HepG2 (cell line): ENCODE data around the gene CSNK1A1. TPM values are rescaled to one million over a fixed set of nuclear protein-coding genes. Genes with fewer than 3 reads are reported as not detected.
A peak's percentile ranks its signal among the peaks of the same experiment; 100 is the strongest.

Experiments used
- ATAC-seq: fragments of 200-7000 bp; cut with Tn5 transposase; 3 replicates; pipeline ENCODE4 v1.9.1; 2020; ENCODE audit warnings: mild to moderate bottlenecking, moderate library complexity
- BruUV-seq: library from RNA; stranded (reverse); fragments of 400-500 nt; replicated peaks from 2 replicates; lab custom pipeline; 2021; lab: Mats Ljungman, UMichigan
- CTCF ChIA-PET: fragments of 300-600 bp; formaldehyde crosslinking; extraction: SDS; loops from one replicate; lab custom pipeline; 2021; ENCODE audit warnings: low total read pairs, inconsistent platforms, low intra/inter-chr PET ratio; lab: Yijun Ruan, JAX
- POLR2A ChIA-PET: fragments of 350-600 bp; sonication (Branson Sonifier 250); formaldehyde crosslinking; loops from one replicate; lab custom pipeline; 2020; ENCODE audit warnings: antibody characterized with exemption, inconsistent platforms; lab: Yijun Ruan, JAX
- DNase-seq: peaks from one replicate; pipeline ENCODE4 v3.0.0-alpha.2; 2015; ENCODE audit warnings: low spot score
- FAIRE-seq: peaks from 3 replicates; lab custom pipeline; 2011; peaks lifted over from hg19 to GRCh38; lab: Jason Lieb, UNC
- H2AFZ ChIP-seq: one replicate; pipeline ENCODE4 v1.6.1; 2011; ENCODE audit warnings: low read length, inconsistent platforms
- H3K27ac ChIP-seq: fragments of 300-600 bp; 3 replicates; pipeline ENCODE4 v1.8.0; 2011; ENCODE audit warnings: mixed run types, mild to moderate bottlenecking, mixed read lengths, low read length, inconsistent platforms; ENCODE audit not compliant: insufficient read depth; ENCODE audit errors: extremely low read length
- H3K27me3 ChIP-seq, 2 experiments: fragments of 200-600 bp in 1 of 2; 2 replicates in 1 of 2; 3 replicates in 1 of 2; pipeline versions ENCODE4 v1.6.0 to v1.8.0; 2011; ENCODE audit warnings: low read length in 2 of 2, mild to moderate bottlenecking in 2 of 2, moderate library complexity in 2 of 2, inconsistent platforms in 1 of 2; ENCODE audit not compliant: insufficient read depth in 2 of 2, control insufficient read depth in 1 of 2
- H3K36me3 ChIP-seq, 2 experiments: fragments of 200-600 bp in 1 of 2; replicated peaks in 1 of 2; 2 replicates in 1 of 2; 3 replicates in 1 of 2; pipeline versions ENCODE4 v1.5.1 to v1.8.0; 2011; ENCODE audit warnings: low read length in 2 of 2, inconsistent platforms in 1 of 2; ENCODE audit not compliant: insufficient read depth in 2 of 2, control insufficient read depth in 1 of 2
- H3K4me1 ChIP-seq: 2 replicates; pipeline ENCODE4 v1.5.1; 2012; ENCODE audit warnings: low read length, inconsistent platforms; ENCODE audit not compliant: insufficient read depth
- H3K4me2 ChIP-seq: 2 replicates; pipeline ENCODE4 v1.6.0; 2011; ENCODE audit warnings: low read depth, low read length, inconsistent platforms
- H3K4me3 ChIP-seq, 3 experiments: fragments of 200-600 bp in 1 of 3; sonication (generic), shearing (Covaris generic) in 1 of 3; replicated peaks in 1 of 3; 2 replicates each; pipeline ENCODE4 v1.5.1; 2011 to 2016; ENCODE audit warnings: low read length in 3 of 3, inconsistent platforms in 2 of 3, low read depth in 2 of 3, mild to moderate bottlenecking in 2 of 3, control low read depth in 1 of 3, mixed read lengths in 1 of 3; ENCODE audit not compliant: insufficient read depth in 1 of 3
- H3K79me2 ChIP-seq: one replicate; pipeline ENCODE4 v1.6.1; 2011; ENCODE audit warnings: low read length, inconsistent platforms; ENCODE audit not compliant: insufficient read depth
- H3K9ac ChIP-seq: 2 replicates; pipeline ENCODE4 v1.6.0; 2011; ENCODE audit warnings: mild to moderate bottlenecking, low read depth, low read length, inconsistent platforms; ENCODE audit not compliant: insufficient read depth
- H3K9me3 ChIP-seq: 2 replicates; pipeline ENCODE4 v1.5.1; 2012; ENCODE audit warnings: mild to moderate bottlenecking, low read length
- H4K20me1 ChIP-seq: 2 replicates; pipeline ENCODE4 v1.6.0; 2011; ENCODE audit warnings: inconsistent platforms, mild to moderate bottlenecking, low read length, moderate library complexity; ENCODE audit not compliant: insufficient read depth
- ARID4A ChIP-seq: sonication (generic); formaldehyde crosslinking; IDR thresholded peaks from 2 replicates; pipeline ENCODE4 v1.5.0; 2020; ENCODE audit warnings: mild to moderate bottlenecking, missing genetic modification reagents, borderline replicate concordance
- ELF4 ChIP-seq: sonication (generic); formaldehyde crosslinking; IDR thresholded peaks from 2 replicates; pipeline ENCODE4 v1.5.0; 2020; ENCODE audit warnings: missing genetic modification reagents, mild to moderate bottlenecking, moderate library complexity, borderline replicate concordance
- MYC ChIP-seq: sonication (generic); formaldehyde crosslinking; IDR thresholded peaks from 2 replicates; pipeline ENCODE4 v1.9.0; 2021; ENCODE audit warnings: missing genetic modification reagents, borderline replicate concordance
- SAP130 ChIP-seq: IDR thresholded peaks from 2 replicates; pipeline ENCODE4 v1.6.1; 2016; ENCODE audit warnings: low read depth
- SMAD3 ChIP-seq: sonication (generic); formaldehyde crosslinking; IDR thresholded peaks from 2 replicates; pipeline ENCODE4 v1.4.0; 2020; ENCODE audit warnings: missing genetic modification reagents
- TBX2 ChIP-seq: sonication (generic); formaldehyde crosslinking; IDR thresholded peaks from 2 replicates; pipeline ENCODE4 v1.5.0; 2020; ENCODE audit warnings: missing genetic modification reagents, mild to moderate bottlenecking, borderline replicate concordance
- WIZ ChIP-seq: sonication (generic); formaldehyde crosslinking; IDR thresholded peaks from 2 replicates; pipeline ENCODE4 v1.5.1; 2020; ENCODE audit warnings: mild to moderate bottlenecking, missing genetic modification reagents
- ZBTB7B ChIP-seq: sonication (generic); formaldehyde crosslinking; IDR thresholded peaks from 2 replicates; pipeline ENCODE4 v1.4.0; 2020; ENCODE audit warnings: missing genetic modification reagents
- ZNF274 ChIP-seq: sonication (generic); formaldehyde crosslinking; IDR thresholded peaks from 2 replicates; pipeline ENCODE4 v1.5.1; 2020; ENCODE audit warnings: mild to moderate bottlenecking, missing genetic modification reagents
- WGBS: methylation state at CpG from one replicate; pipeline ENCODE4 v1.1.6; 2017; ENCODE audit warnings: low lambda C conversion rate; 5-methylcytosine and 5-hydroxymethylcytosine counted together
- in situ Hi-C: cut with HindIII; loops from 2 replicates; pipeline ENCODE4 v1.10.0; 2017; ENCODE audit warnings: low pct_unique_long_range_greater_than_20kb; ENCODE audit not compliant: extremely low pct_ligation_motif_present
- intact Hi-C: fragments of 100-400 bp; cut with micrococcal nuclease; formaldehyde crosslinking; loops from one replicate; pipeline ENCODE4 v1.10.0; 2022; ENCODE audit not compliant: unreplicated experiment
- polyA plus RNA-seq, 8 experiments: library from polyadenylated mRNA; depleted of rRNA in 3 of 8; stranded (reverse) in 7 of 8; unstranded in 1 of 8; fragments of >200 nt; fragmentation: Illumina TruSeq in 4 of 8; extraction: Trizol in 4 of 8; gene quantifications; 2 replicates each; pipeline versions ENCODE4 v1.2.1 to v1.2.3, GENCODE V29; 2011 to 2016; ENCODE audit warnings: low read depth in 4 of 8, missing spikeins in 1 of 8, mixed read lengths in 1 of 8; ENCODE audit not compliant: insufficient read depth in 1 of 8
- total RNA-seq, 5 experiments: library from RNA; depleted of rRNA; stranded (reverse); fragments of >200 nt; fragmentation: Illumina TruSeq; extraction: Trizol; gene quantifications; 2 replicates each; pipeline ENCODE4 v1.2.3, GENCODE V29; 2016; ENCODE audit warnings: low read depth in 1 of 5
- TF ChIP-seq, protein P1 (sequence below): sonication (generic); formaldehyde crosslinking; IDR thresholded peaks from 2 replicates; pipeline ENCODE4 v1.4.0; 2020; ENCODE audit warnings: missing genetic modification reagents

Gene CSNK1A1
- total and polyA plus RNA-seq, 2 of the 13 experiments (the other 11 are each of a cell fraction or from before 2014, with no cell fraction given): 89.0 to 149 TPM

- TF ChIP-seq, protein P1, sequence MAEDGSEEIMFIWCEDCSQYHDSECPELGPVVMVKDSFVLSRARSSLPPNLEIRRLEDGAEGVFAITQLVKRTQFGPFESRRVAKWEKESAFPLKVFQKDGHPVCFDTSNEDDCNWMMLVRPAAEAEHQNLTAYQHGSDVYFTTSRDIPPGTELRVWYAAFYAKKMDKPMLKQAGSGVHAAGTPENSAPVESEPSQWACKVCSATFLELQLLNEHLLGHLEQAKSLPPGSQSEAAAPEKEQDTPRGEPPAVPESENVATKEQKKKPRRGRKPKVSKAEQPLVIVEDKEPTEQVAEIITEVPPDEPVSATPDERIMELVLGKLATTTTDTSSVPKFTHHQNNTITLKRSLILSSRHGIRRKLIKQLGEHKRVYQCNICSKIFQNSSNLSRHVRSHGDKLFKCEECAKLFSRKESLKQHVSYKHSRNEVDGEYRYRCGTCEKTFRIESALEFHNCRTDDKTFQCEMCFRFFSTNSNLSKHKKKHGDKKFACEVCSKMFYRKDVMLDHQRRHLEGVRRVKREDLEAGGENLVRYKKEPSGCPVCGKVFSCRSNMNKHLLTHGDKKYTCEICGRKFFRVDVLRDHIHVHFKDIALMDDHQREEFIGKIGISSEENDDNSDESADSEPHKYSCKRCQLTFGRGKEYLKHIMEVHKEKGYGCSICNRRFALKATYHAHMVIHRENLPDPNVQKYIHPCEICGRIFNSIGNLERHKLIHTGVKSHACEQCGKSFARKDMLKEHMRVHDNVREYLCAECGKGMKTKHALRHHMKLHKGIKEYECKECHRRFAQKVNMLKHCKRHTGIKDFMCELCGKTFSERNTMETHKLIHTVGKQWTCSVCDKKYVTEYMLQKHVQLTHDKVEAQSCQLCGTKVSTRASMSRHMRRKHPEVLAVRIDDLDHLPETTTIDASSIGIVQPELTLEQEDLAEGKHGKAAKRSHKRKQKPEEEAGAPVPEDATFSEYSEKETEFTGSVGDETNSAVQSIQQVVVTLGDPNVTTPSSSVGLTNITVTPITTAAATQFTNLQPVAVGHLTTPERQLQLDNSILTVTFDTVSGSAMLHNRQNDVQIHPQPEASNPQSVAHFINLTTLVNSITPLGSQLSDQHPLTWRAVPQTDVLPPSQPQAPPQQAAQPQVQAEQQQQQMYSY (CRISPR knock-in tag): no peak
- no peak for TF ChIP-seq SAP130 (CRISPR knock-in tag)
Observed at GRCh38 chr5:149581931-149582768, 30.9 kb upstream of the CSNK1A1 start (continued).

DNA sequence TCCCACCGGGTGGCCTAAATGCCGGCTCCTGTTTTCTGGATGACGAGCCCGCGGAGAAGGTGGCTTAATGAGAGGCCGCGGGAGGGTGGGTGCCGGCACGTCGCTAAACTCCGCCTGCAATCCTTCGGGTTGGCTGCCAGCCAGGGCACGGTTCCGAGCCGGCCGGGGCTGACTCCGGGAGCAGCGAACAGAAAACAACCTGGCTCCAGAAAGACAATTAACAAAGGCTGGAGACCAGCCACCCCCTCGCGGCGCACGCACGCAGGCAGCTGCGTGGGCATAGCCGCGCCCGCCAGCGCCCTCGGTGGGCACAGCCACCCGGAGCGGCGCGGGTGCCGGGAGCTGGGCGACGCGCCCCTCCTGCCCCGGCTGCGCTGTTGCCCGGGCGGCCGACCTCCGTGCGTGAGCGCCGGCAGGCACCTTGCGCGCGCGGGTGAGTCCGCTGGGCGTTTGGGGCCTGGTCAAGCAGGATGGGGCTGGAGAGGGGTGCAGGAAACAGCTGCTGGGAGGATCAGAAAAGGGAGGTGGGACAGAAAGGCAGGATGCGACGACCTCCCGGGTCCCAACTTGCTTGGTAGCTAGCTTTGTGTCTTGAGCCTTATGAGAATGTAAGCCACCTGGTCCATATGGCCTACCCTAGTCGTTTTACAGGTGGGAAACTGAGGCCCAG, 30.1 kb upstream of the CSNK1A1 start, which contains the start of gene ARHGEF37:
ARHGEF37 (plus strand) TSS at position 307 of the 670 bp plus-strand sequence. CDS start 16,272 bp downstream, outside the sequence.
- Histone ChIP-seq H3K79me2 (no peaks in the 10 kb centered on the region), H3K36me3 (no peaks in the 10 kb centered on the region), H3K9me3 (no peaks in the 10 kb centered on the region), H4K20me1 (no peaks in the 10 kb centered on the region), H3K4me2 (peak within 1 kb of the TSS; percentile 95), H3K4me1 (peaks cover 27% of the 10 kb centered on the region), H3K27me3 (peaks cover 0 to 31% of the 10 kb centered on the region in 2 experiments; a peak in 2 of 5 replicates), H3K4me3 (peak within 1 kb of the TSS; percentile 49 to 72 (median 60)), H3K27ac (no peak within 1 kb of the TSS), H2AFZ (peak within 1 kb of the TSS; percentile 73), H3K9ac (peak within 1 kb of the TSS; percentile 44; the same call in 1 of the 2 replicates)
- ChIA-PET POLR2A (no interaction called here), CTCF (no interaction called here)
- BruUV-seq: no TSS peak
- 1% methylated on average over 7 of the region's 56 CpGs for WGBS
- FAIRE-seq (no peak), DNase-seq (peak; percentile 12), ATAC-seq (peak; percentile 86)
- intact Hi-C loops: loop anchor here (5.0 kb wide), 1 partner anchor 36 kb away; no protein-coding TSS in a partner anchor
- in situ Hi-C loops: no loop called here
- TF ChIP-seq ARID4A (CRISPR knock-in tag): peak; percentile 14; the same call in 1 of the 2 replicates
- TF ChIP-seq ZBTB7B: 0 out of 2 replicates have a peak, but pooled peaks have one; percentile 16
- no peak for TF ChIP-seq ELF4
- TF ChIP-seq WIZ (CRISPR knock-in tag): no peak
- no peak for TF ChIP-seq MYC (CRISPR knock-in tag)
- TF ChIP-seq ZNF274 (CRISPR knock-in tag): peak; percentile 44; the same call in 1 of the 2 replicates
- peak; percentile 44; the same call in 1 of the 2 replicates for TF ChIP-seq TBX2
- no peak for TF ChIP-seq SMAD3
